ENCODE data around the gene DNAH2. TPM values are rescaled to one million over a fixed set of nuclear protein-coding genes. Genes with fewer than 3 reads are reported as not detected.
A peak's percentile ranks its signal among the peaks of the same experiment; 100 is the strongest.

The DNAH2 gene
- total and polyA plus RNA-seq, 2 of the 13 experiments (the other 11 are each of a cell fraction or from before 2014, with no cell fraction given), result not detected

DNA sequence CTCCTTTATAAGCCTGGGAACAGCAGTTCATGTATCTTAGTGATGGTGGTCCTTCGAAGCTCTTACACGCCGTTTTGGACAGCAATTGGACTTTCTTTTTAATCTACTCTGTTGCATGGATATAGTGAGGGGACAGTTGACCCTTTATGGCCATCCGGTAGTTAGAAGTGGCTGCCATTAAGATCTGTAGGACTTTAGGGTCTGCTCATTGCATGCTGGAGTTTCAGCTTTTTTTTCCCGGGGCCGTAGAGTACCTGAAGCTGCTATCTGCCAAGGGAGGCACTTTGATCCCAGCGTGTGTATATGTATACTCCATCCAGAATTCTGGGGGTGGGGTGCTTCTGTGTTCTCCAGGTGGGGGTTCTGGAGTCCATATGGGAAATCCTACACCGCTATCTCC lies 141.5 kb downstream of the DNAH2 start:
- TF ChIP-seq ZNF777 (CRISPR knock-in tag; IDR thresholded peaks at IDR 0.05) (no peak), ZNF24 (IDR thresholded peaks at IDR 0.05) (no peak), MAZ (IDR thresholded peaks at IDR 0.05; ENCODE audit: borderline replicate concordance, low read depth, low read length) (no peak), MAZ (CRISPR knock-in tag; IDR thresholded peaks at IDR 0.05; ENCODE audit: low read depth) (no peak), NBN (conservative IDR thresholded peaks at IDR 0.05) (no peak), ZNF496 (CRISPR knock-in tag; IDR thresholded peaks at IDR 0.05; ENCODE audit: insufficient replicate concordance) (no peak), ZNF614 (CRISPR knock-in tag; IDR thresholded peaks at IDR 0.05; ENCODE audit: borderline replicate concordance) (no peak), ZNF10 (CRISPR knock-in tag; IDR thresholded peaks at IDR 0.05; ENCODE audit: borderline replicate concordance, low read depth) (no peak), ZSCAN21 (CRISPR knock-in tag; IDR thresholded peaks at IDR 0.05; ENCODE audit: borderline replicate concordance) (no peak), ZNF333 (CRISPR knock-in tag; IDR thresholded peaks at IDR 0.05; ENCODE audit: borderline replicate concordance) (no peak)
- in situ Hi-C loops (cut with HindIII; ENCODE audit: extremely low pct_ligation_motif_present, low pct_unique_long_range_greater_than_20kb), result loop anchor here (5.0 kb wide), 1 partner anchor 38 kb away; no protein-coding TSS in a partner anchor
- no TSS peak for BruUV-seq (replicated peaks)
- ChIA-PET POLR2A (interaction anchor here (1.2 kb wide), 1 partner anchor 813 kb away, joined by 3 read pairs; no protein-coding TSS in a partner anchor), CTCF (ENCODE audit: low intra/inter-chr PET ratio, low total read pairs) (interaction anchor here (2.0 to 3.3 kb wide), 2 partner anchors 36 to 38 kb away, joined by 9 read pairs; no protein-coding TSS in a partner anchor)
- peak overlapping the region; percentile 70 to 83 (median 83); a peak in 5 of 6 replicates for H3K4me3 ChIP-seq (replicated peaks in 1 of 3; ENCODE audit: insufficient read depth in 1 of 3, low read depth in 2 of 3, low read length in 3 of 3)
- peak overlapping the region; percentile 80 for H3K9ac ChIP-seq (ENCODE audit: insufficient read depth, low read depth, low read length)
- 79% methylated on average over 5 of the region's 8 CpGs for WGBS (ENCODE audit: low lambda C conversion rate)
- H3K4me2 ChIP-seq (ENCODE audit: low read depth, low read length), result peak overlapping the region; percentile 98
- no peak for FAIRE-seq
- intact Hi-C loops (cut with micrococcal nuclease; ENCODE audit: unreplicated experiment), result no loop called here
- no peaks in the 10 kb centered on the region for H3K36me3 ChIP-seq (replicated peaks in 1 of 2; ENCODE audit: control insufficient read depth in 1 of 2, insufficient read depth in 2 of 2, low read length in 2 of 2)
- no peak overlapping the region for H2AFZ ChIP-seq (ENCODE audit: low read length)
- H4K20me1 ChIP-seq (ENCODE audit: insufficient read depth, low read length), result no peaks in the 10 kb centered on the region
- no peaks in the 10 kb centered on the region for H3K9me3 ChIP-seq (ENCODE audit: low read length)
- ATAC-seq, result no peak
- no peak for DNase-seq (ENCODE audit: low spot score)
- no peaks in the 10 kb centered on the region; a peak in 1 of 5 replicates for H3K27me3 ChIP-seq (ENCODE audit: control insufficient read depth in 1 of 2, insufficient read depth in 2 of 2, low read length in 2 of 2)
- peaks cover 68% of the 10 kb centered on the region for H3K4me1 ChIP-seq (ENCODE audit: insufficient read depth, low read length)
- peaks cover 8% of the 10 kb centered on the region for H3K79me2 ChIP-seq (ENCODE audit: insufficient read depth, low read length)
- H3K27ac ChIP-seq (ENCODE audit: extremely low read length, insufficient read depth, low read length), result peak overlapping the region; percentile 94
